GM19452 (cell line): ENCODE results near the gene IL21R.
"Not testable (repeated sequence)": the region's sequence is repeated elsewhere in the genome, so short reads cannot be mapped to it uniquely, and the experiment has no call there.

ENCODE experiments used
- ATAC-seq: cut with Tn5 transposase; IDR thresholded peaks from one replicate; pipeline ENCODE4 v1.9.1; 2021; ENCODE audit not compliant: unreplicated experiment

The IL21R gene

GRCh38 chr16:27400751-27401620 is 988 bp upstream of the IL21R start:
- ATAC-seq: no peak

GRCh38 chr16:27402569-27402963 is 592 bp downstream of the IL21R start:
- ATAC-seq: no peak

- no peak for ATAC-seq
Observed at GRCh38 chr16:27402964-27403600, 1.1 kb downstream of the IL21R start.

- no peak for ATAC-seq
Observed at GRCh38 chr16:27403601-27403992, 1.6 kb downstream of the IL21R start.

- no peak for ATAC-seq
Observed at GRCh38 chr16:27404163-27404823, 2.3 kb downstream of the IL21R start.

- ATAC-seq: no peak
Observed at GRCh38 chr16:27405546-27406451, 3.8 kb downstream of the IL21R start.

GRCh38 chr16:27406511-27407128 is 4.6 kb downstream of the IL21R start:
- no peak for ATAC-seq

- ATAC-seq: no peak
Observed at GRCh38 chr16:27407133-27407532, 5.2 kb downstream of the IL21R start.

- ATAC-seq: peak; percentile 54
Observed at GRCh38 chr16:27408012-27408601, 6.1 kb downstream of the IL21R start.

GRCh38 chr16:27408602-27409031 is 6.6 kb downstream of the IL21R start:
- peak; percentile 27 for ATAC-seq

GRCh38 chr16:27409958-27410357 is 8.0 kb downstream of the IL21R start:
- ATAC-seq: not testable (repeated sequence)

GRCh38 chr16:27410761-27411160 is 8.8 kb downstream of the IL21R start:
- no peak for ATAC-seq

- ATAC-seq: no peak
Observed at GRCh38 chr16:27413956-27414355, 12.0 kb downstream of the IL21R start.

- no peak for ATAC-seq
Observed at GRCh38 chr16:27414788-27415431, 12.9 kb downstream of the IL21R start.

GRCh38 chr16:27417047-27417671 is 15.2 kb downstream of the IL21R start:
- ATAC-seq: no peak

GRCh38 chr16:27421961-27422740 is 20.2 kb downstream of the IL21R start:
- ATAC-seq: no peak

- no peak for ATAC-seq
Observed at GRCh38 chr16:27424772-27425498, 23.0 kb downstream of the IL21R start.

- no peak for ATAC-seq
Observed at GRCh38 chr16:27425961-27426360, 24.0 kb downstream of the IL21R start.
